ENCODE data around the gene PKN3. TPM values are rescaled to one million over a fixed set of nuclear protein-coding genes. Genes with fewer than 3 reads are reported as not detected.

Gene PKN3
- total and polyA plus RNA-seq, 2 of the 13 experiments (the other 11 are each of a cell fraction or from before 2014, with no cell fraction given) = 10.5 to 13.2 TPM

- TF ChIP-seq ZNF784 (CRISPR knock-in tag; IDR thresholded peaks at IDR 0.05; ENCODE audit: borderline replicate concordance) (peak; percentile 27; the same call in 1 of the 2 replicates), ZNF510 (CRISPR knock-in tag; IDR thresholded peaks at IDR 0.05; ENCODE audit: low read depth) (no peak), HNRNPL (IDR thresholded peaks at IDR 0.05; ENCODE audit: low read depth, low read length) (peak; percentile 79; the same call in 1 of the 2 replicates), NR2F2 (IDR thresholded peaks at IDR 0.05; ENCODE audit: borderline replicate concordance, low read depth) (no peak), UBTF (CRISPR knock-in tag; IDR thresholded peaks at IDR 0.05) (0 out of 2 replicates have a peak, but pooled peaks have one; percentile 8), ZNF333 (CRISPR knock-in tag; IDR thresholded peaks at IDR 0.05; ENCODE audit: borderline replicate concordance) (no peak), ZNF709 (CRISPR knock-in tag; IDR thresholded peaks at IDR 0.05) (no peak), YEATS4 (CRISPR knock-in tag; IDR thresholded peaks at IDR 0.05; ENCODE audit: borderline replicate concordance) (peak; percentile 55), CEBPZ (IDR thresholded peaks at IDR 0.05; ENCODE audit: low read length) (no peak), AFF4 (CRISPR knock-in tag; IDR thresholded peaks at IDR 0.05) (no peak), BRD4 (CRISPR knock-in tag; IDR thresholded peaks at IDR 0.05) (0 out of 2 replicates have a peak, but pooled peaks have one; percentile 2), POLR2G (IDR thresholded peaks at IDR 0.05; ENCODE audit: low read depth, low read length) (no peak), ZNF792 (CRISPR knock-in tag; IDR thresholded peaks at IDR 0.05) (no peak), MZF1 (CRISPR knock-in tag; IDR thresholded peaks at IDR 0.05; ENCODE audit: borderline replicate concordance) (no peak), NFATC3 (CRISPR knock-in tag; IDR thresholded peaks at IDR 0.05) (no peak), ZNF7 (CRISPR knock-in tag; IDR thresholded peaks at IDR 0.05) (0 out of 2 replicates have a peak, but pooled peaks have one; percentile 3), MED13 (CRISPR knock-in tag; IDR thresholded peaks at IDR 0.05) (peak; percentile 33; the same call in 1 of the 2 replicates)
Measured at GRCh38 chr9:128684065-128684324, 18.3 kb upstream of the PKN3 start (continued).
